DOHH2 (cell line): ENCODE measurements around the gene LSS.

Experiments
- H3F3A ChIP-seq: fragments of 200-600 bp; sonication (generic), shearing (Covaris generic); 2 replicates; pipeline ENCODE4 v1.6.0; 2016; ENCODE audit warnings: antibody characterized with exemption, mild to moderate bottlenecking; ENCODE audit not compliant: control insufficient read depth, insufficient read depth
- H3K27ac ChIP-seq: fragments of 200-600 bp; sonication (generic); 2 replicates; pipeline ENCODE4 v1.5.1; 2014; ENCODE audit warnings: low read depth, mild to moderate bottlenecking, low read length, moderate library complexity
- H3K27me3 ChIP-seq: fragments of 200-600 bp; sonication (generic); 2 replicates; pipeline ENCODE4 v1.6.1; 2014; ENCODE audit warnings: mild to moderate bottlenecking, low read length, mixed read lengths; ENCODE audit not compliant: control insufficient read depth
- H3K36me3 ChIP-seq: fragments of 200-600 bp; sonication (generic); 2 replicates; pipeline ENCODE4 v1.6.1; 2014; ENCODE audit warnings: mild to moderate bottlenecking, low read length, moderate library complexity, mixed read lengths; ENCODE audit not compliant: control insufficient read depth
- H3K4me1 ChIP-seq: fragments of 200-600 bp; sonication (generic); 2 replicates; pipeline ENCODE4 v1.6.1; 2014; ENCODE audit warnings: mild to moderate bottlenecking, low read length, mixed read lengths; ENCODE audit not compliant: control insufficient read depth
- H3K4me2 ChIP-seq: fragments of 200-600 bp; sonication (generic); 2 replicates; pipeline ENCODE4 v1.6.0; 2014; ENCODE audit warnings: mild to moderate bottlenecking, low read length, moderate library complexity
- H3K4me3 ChIP-seq: fragments of 200-600 bp; sonication (generic); 2 replicates; pipeline ENCODE4 v1.5.1; 2014; ENCODE audit warnings: mild to moderate bottlenecking, low read length, mixed read lengths
- H3K79me2 ChIP-seq: fragments of 200-600 bp; sonication (generic); 2 replicates; pipeline ENCODE4 v1.6.1; 2014; ENCODE audit warnings: mild to moderate bottlenecking, low read length, mixed read lengths; ENCODE audit not compliant: control insufficient read depth
- H3K9me2 ChIP-seq: fragments of 200-600 bp; sonication (generic); replicated peaks from 2 replicates; pipeline ENCODE4 v1.6.1; 2014; ENCODE audit warnings: mild to moderate bottlenecking, low read length, mixed read lengths; ENCODE audit not compliant: control insufficient read depth
- H3K9me3 ChIP-seq: fragments of 200-600 bp; sonication (generic); 2 replicates; pipeline ENCODE4 v1.6.1; 2014; ENCODE audit warnings: antibody characterized with exemption, low read length, mixed read lengths; ENCODE audit not compliant: control insufficient read depth, insufficient read depth
- H4K20me1 ChIP-seq: fragments of 200-600 bp; sonication (generic); 2 replicates; pipeline ENCODE4 v1.6.0; 2014; ENCODE audit warnings: low read depth, mild to moderate bottlenecking, antibody characterized with exemption, low read length, moderate library complexity; ENCODE audit not compliant: control insufficient read depth, insufficient read depth
- CTCF ChIP-seq: fragments of 200-600 bp; sonication (generic); IDR thresholded peaks from one replicate; pipeline ENCODE4 v1.5.1; 2014; ENCODE audit warnings: antibody characterized with exemption, mild to moderate bottlenecking, low read depth, low read length; ENCODE audit not compliant: poor library complexity, severe bottlenecking
- EZH2phosphoT487 ChIP-seq: fragments of 200-600 bp; sonication (generic); IDR thresholded peaks from 2 replicates; pipeline ENCODE4 v1.6.1; 2017; ENCODE audit warnings: borderline replicate concordance, mild to moderate bottlenecking, antibody characterized with exemption, low read length, moderate library complexity, mixed read lengths

The LSS gene

DNA sequence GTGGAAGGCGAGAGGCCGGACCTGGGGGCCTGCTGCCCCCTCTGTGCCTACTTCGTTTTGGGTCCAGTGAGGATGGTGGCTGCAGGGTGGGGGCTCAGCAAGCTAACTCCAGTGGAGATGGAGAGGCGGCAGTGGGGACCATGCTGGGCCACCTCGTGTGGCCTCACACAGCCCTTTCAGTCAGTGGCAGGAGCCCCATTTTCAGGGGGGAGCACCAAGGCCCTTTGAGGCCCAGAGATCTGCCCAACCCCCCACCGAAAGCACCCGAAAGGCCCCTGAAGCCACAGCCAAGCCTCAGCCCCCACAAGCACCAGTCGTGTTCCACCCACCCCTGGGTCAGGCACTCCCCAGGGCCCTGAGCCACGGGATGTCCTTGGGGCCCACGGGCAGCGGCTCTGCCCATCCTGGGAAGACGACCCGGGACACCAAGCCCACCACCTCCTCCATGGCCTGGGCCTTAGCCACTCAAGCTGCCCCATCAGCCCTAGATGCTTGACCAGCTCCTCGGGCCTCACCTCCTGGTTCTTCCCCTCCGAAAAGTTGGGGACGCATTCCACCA is 73.5 kb downstream of the LSS start:
- H3K4me2 ChIP-seq, result no peak overlapping the region
- H3K9me3 ChIP-seq, result no peaks in the 10 kb centered on the region
- H3K4me1 ChIP-seq, result no peaks in the 10 kb centered on the region; the same call in 1 of the 2 replicates
- no peaks in the 10 kb centered on the region for H3F3A ChIP-seq
- no peaks in the 10 kb centered on the region for H3K27me3 ChIP-seq
- H4K20me1 ChIP-seq, result no peaks in the 10 kb centered on the region
- no peaks in the 10 kb centered on the region for H3K36me3 ChIP-seq
- H3K9me2 ChIP-seq, result no peaks in the 10 kb centered on the region
- no peak for TF ChIP-seq CTCF
- H3K4me3 ChIP-seq, result no peak overlapping the region
- no peak overlapping the region for H3K27ac ChIP-seq
- H3K79me2 ChIP-seq, result no peaks in the 10 kb centered on the region

- H3K36me3 ChIP-seq, result no peaks in the 10 kb centered on the region
- no peaks in the 10 kb centered on the region for H3K27me3 ChIP-seq
- H3K27ac ChIP-seq, result no peak overlapping the region
- H4K20me1 ChIP-seq, result no peaks in the 10 kb centered on the region
- no peaks in the 10 kb centered on the region for H3K9me2 ChIP-seq
- H3K4me1 ChIP-seq, result no peaks in the 10 kb centered on the region; the same call in 1 of the 2 replicates
- H3K4me2 ChIP-seq, result no peak overlapping the region
- TF ChIP-seq CTCF (no peak), EZH2phosphoT487 (no peak)
- no peak overlapping the region for H3K4me3 ChIP-seq
- H3K79me2 ChIP-seq, result no peaks in the 10 kb centered on the region
- H3K9me3 ChIP-seq, result no peaks in the 10 kb centered on the region
- H3F3A ChIP-seq, result no peaks in the 10 kb centered on the region
Measured at GRCh38 chr21:46154155-46154954, 74.2 kb downstream of the LSS start.

GRCh38 chr21:46153247-46154154 is 75.1 kb downstream of the LSS start:
- H3K9me3 ChIP-seq, result no peaks in the 10 kb centered on the region
- no peak for TF ChIP-seq EZH2phosphoT487
- peak; percentile 80 for TF ChIP-seq CTCF
- H3K27ac ChIP-seq, result no peak overlapping the region
- H3K27me3 ChIP-seq, result no peaks in the 10 kb centered on the region
- H3K4me1 ChIP-seq, result no peaks in the 10 kb centered on the region; the same call in 1 of the 2 replicates
- peak overlapping the region; percentile 25; the same call in 1 of the 2 replicates for H3K4me2 ChIP-seq
- H3F3A ChIP-seq, result no peaks in the 10 kb centered on the region
- no peak overlapping the region for H3K4me3 ChIP-seq
- no peaks in the 10 kb centered on the region for H4K20me1 ChIP-seq
- H3K36me3 ChIP-seq, result no peaks in the 10 kb centered on the region
- no peaks in the 10 kb centered on the region for H3K9me2 ChIP-seq
- H3K79me2 ChIP-seq, result no peaks in the 10 kb centered on the region
